ENCODE results near the gene MOGAT3.
A peak's percentile ranks its signal among the peaks of the same experiment; 100 is the strongest.

The MOGAT3 gene, protein sequence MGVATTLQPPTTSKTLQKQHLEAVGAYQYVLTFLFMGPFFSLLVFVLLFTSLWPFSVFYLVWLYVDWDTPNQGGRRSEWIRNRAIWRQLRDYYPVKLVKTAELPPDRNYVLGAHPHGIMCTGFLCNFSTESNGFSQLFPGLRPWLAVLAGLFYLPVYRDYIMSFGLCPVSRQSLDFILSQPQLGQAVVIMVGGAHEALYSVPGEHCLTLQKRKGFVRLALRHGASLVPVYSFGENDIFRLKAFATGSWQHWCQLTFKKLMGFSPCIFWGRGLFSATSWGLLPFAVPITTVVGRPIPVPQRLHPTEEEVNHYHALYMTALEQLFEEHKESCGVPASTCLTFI

GRCh38 chr7:101200862-101201599 is at the start of gene MOGAT3:
MOGAT3 (minus strand) TSS chr7:101201036; CDS start chr7:101200854, 182 bp downstream.
- DNase-seq: no peak

- no peak for DNase-seq
Observed at GRCh38 chr7:101250324-101250723, 49.5 kb upstream of the MOGAT3 start.

DNA sequence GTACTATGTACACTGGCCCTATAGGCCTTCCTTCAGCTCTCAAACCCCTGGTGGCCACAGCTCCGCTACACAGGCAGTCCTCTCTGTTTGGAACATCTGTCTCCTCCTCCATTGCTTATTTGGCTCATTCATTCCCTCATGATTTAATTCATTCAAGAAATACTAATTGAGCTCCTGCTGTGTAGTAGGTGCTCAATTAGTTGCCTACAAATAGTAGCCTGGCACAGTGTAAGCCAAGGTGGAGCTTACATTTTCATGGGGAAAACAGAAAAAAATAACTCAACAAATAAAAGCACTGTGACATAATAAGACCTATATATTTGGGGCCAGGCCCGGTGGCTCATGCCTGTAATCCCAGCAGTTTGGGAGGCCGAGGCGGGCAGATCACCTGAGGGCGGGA is 47.4 kb upstream of the MOGAT3 start:
- DNase-seq: no peak

GRCh38 chr7:101245147-101245668 is 44.4 kb upstream of the MOGAT3 start:
- no peak for DNase-seq

DNA sequence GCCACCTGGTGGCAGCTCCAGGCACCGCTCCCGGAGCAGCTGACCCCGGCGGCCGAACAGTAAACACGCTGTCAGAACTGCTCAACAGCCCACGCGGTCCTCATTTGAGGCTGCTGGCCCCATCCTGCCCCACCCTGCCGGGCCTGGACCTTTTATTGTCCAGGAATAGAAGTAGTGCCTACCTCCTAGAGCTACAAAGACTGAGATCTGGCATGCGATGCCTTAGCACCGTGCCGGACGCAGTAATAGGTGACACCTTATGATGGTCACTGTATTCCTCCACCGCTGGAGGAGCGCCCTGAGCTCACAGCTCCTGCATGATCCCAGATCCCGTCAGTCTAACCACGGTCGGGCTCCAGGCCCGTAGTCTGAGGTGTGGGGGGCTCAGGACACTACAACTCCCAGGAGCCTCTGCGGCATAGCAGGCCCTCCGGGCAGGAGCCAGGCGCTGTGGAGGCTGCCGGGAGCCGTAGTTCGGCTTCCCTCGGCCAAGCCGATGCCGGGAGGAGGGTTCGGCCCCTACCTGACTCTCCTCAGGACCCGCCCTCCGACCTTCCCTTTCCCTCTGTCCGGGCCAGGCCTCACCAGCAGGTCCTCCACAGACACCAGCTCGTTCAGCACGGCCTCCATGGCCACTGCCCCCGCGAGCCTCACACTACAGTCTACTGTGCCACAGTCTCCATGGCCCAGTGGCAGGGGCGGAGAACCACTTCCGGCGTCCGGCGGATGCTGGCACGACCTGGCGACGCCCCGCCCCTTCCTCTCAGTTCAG is 43.7 kb upstream of the MOGAT3 start, which contains the start of gene FIS1:
TSS of gene FIS1 (minus strand) at position 707 of the 772 bp plus-strand sequence. CDS start at position 630, 77 bp downstream.
- DNase-seq: peak; percentile 96

- DNase-seq: no peak
Observed at GRCh38 chr7:101243646-101244374, 43.0 kb upstream of the MOGAT3 start.

DNA sequence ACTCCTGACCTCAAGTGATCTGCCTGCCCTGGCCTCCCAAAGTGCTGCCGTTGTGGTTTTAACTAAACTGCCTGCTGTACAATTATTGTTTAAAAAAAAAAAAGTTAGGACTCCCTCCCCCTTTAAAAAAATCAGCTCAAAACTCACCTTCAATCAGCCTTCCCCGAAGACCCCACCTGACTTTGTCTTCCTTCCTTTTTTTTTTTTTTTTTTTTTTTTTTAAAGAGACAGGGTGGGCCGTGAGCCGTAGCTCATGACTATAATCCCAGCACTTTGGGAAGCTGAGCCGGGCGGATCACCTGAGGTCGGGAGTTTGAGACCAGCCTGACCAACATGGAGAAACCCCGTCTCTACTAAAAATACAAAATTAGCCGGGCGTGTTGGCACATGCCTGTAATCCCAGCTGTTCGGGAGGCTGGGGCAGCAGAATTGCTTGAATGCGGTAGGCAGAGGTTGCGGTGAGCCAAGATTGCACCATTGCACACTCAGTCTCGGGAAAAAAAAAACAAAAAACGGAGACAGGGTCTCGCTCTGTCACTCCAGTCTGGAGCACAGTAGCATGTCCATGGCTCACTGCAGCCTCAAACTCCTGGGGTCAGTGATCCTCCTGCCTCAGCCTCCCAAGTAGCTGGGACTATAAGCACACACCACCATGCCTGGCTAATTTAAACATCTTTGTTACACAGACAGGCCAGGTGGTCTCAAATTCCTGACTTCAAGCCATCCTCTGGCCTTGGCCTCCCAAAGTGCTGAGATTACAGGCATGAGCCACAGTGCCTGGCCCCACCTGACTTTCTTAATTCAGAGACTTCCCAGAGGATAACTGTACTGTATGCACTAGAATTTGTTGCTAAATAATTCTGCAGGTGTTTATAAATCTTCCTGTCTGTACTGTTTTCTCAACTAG is 40.9 kb upstream of the MOGAT3 start:
- no peak for DNase-seq

- no peak for DNase-seq
Observed at GRCh38 chr7:101241015-101241363, 40.2 kb upstream of the MOGAT3 start.

DNA sequence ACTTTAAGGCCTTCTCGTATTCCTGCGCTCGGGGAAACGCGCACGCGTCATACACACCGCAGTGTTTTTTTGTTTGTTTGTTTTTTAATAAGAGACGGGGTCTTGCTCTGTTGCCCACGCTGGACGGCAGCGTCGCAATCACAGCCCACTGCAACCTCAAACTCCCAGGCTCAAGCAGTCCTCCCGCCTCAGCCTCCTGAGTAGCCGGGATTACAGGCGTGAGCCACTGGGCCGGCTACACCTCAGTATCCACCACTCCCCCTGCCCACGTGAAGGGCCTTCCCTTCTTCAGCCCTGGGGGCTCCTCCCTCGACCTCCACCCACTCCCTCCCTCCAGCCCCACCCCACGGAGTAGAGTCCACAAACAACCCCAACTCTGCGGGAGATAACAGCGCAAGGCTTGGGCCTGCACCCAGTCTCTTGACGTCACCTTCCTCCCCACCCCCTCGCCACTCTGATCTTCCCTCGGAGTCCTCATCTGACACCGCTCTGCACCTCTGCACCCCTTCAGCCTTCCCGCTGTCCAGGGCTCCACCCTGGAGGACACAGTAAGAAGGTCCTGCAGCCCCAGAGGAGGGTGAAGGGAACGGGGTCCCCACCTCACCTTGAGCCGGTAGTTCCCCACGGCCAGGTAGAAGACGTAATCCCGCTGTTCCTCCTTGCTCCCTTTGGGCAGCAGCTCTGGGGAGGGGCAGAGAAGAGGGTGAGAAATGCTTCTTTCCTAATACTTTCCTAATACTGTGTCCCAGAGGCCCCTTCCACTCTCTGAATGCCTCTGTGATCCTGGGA is 39.6 kb upstream of the MOGAT3 start:
- DNase-seq: no peak

DNA sequence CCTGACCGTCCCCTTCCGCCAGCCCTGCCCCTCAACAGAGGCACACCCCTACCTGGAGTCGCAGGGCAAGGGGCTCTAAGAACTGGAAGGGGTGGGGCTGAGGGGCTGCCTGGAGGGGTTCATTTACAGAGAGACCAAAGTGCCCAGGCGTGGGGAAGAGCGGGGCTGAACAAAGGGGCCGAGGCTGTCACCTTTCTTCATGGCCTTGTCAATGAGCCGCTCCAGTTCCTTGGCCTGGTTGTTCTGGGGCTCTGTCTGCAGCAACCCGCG is 39.0 kb upstream of the MOGAT3 start:
- no peak for DNase-seq

DNA sequence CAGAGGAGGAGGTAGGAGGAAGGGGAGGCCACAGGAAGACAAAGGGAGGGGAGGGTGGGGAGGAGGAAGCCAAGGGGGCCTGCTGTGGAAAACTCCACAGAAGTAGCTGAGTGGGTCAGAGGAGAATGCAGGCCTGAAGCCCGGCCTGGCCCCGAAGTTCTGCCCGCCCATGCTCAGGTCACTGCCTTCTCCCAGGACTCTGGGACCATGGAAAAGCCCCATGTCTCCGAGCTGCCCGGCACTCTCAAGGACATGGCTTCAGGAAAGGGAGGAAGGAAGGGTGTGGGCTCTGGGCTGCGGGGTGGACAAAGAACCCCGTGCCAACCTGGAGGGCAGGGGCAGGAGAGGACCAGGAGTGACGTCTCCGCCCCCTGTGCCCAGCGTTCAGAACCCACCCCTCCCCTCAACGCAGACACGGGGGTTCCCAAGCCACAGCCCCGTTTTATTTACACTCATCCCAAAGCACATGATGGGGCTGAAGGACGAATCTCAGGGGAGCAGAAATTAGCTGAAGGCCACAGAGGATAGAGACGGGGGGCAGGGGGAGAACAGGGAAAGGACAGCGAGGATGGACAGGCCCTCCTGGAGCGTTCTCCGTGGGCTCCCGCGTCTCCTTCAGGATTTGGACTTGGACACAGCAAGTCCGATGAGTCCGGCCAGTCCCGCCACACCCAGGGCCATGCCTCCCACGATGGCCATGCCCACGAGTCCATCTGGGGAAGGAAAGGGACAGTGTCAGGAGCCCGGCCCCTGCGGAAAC is 38.5 kb upstream of the MOGAT3 start:
- DNase-seq: no peak

DNA sequence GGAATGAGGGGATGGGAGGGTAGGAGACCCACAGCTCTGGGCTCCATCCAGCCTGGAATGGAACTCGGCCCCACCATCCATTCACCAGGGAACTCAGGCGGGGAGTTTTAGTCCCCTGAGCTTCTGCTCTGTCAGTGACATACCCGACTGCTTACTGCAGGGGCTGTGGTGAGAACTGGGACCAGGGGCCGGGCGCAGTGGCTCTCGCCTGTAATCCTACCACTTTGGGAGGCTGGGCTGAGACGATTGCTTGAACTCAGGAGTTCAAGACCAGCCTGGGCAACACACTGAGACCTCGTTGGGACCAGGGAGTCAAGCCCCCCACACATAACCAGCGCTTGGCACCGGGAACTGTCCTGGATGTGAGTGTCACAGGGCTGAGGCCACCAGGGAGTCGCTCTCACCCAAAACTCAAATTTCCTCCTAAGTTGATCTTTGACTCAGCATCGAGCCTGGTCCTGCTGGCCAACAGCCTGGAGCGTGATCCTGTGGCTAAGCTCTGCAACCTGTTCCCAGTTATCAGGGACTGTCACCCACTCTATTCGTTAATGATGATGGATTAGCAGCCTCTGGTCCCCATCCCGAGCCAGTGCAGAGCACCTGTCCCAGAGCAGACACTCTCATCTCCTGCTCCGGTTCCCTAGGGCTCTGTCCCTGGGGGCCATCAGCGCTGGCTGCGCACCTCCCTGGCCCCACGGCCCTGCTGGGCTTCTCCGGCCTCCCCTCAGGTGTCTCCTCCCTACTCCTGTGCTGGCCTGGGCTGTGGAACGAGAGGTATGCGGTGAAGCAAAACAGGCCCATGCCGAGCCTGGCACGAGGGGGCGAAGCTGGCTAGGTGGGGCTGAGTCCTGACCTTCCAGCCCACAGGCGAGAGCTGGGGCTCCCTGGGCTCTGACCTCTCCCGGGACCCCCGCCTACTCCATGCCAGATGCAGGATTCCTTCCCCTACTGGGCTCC is 37.7 kb upstream of the MOGAT3 start:
- DNase-seq: no peak

DNA sequence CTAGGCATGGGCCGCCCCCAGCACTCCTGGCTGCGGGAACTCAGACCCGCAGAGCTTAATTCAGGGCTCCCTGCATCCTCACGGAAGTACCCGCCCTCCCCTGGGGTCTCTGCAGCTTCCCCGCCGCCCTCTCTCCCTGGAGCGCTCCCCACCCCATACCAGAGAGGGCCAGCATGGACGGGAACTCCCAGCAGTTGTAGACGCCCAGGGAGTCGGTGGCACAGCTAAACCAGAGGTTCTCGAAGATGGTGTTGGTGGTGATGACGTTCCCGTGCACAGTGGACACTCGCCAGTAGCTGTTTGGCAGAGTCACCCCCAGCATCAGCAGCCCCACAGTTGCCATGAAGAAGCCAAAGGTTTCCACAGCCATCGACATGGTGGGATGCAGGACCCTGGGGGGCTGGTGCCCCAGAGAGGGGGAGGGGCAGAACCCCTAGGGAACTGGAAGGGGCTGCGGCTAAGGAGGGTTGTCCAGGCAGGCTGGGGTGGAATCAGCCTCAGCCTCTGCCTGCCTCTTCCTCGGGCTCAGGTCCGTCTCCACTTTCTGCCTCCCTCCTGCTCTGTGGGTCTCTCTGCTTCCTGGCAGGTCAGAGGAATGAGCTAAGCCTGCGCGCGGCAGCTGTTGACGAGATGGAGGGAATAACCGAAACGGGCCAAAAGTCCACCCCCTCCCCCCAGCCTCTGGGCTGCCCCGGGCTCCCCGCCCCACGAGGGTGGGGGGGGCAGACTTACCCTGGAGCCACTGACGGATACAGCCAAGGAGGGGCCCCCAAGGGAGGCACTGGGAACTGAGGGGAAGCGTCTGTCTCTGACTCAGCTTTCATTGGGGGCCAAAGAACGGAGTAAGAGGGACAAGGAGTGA is 36.6 kb upstream of the MOGAT3 start, which contains the start of gene CLDN15:
TSS of gene CLDN15 (minus strand) at position 597 of the 862 bp plus-strand sequence. CDS start at position 376, 221 bp downstream.
- DNase-seq: no peak

DNA sequence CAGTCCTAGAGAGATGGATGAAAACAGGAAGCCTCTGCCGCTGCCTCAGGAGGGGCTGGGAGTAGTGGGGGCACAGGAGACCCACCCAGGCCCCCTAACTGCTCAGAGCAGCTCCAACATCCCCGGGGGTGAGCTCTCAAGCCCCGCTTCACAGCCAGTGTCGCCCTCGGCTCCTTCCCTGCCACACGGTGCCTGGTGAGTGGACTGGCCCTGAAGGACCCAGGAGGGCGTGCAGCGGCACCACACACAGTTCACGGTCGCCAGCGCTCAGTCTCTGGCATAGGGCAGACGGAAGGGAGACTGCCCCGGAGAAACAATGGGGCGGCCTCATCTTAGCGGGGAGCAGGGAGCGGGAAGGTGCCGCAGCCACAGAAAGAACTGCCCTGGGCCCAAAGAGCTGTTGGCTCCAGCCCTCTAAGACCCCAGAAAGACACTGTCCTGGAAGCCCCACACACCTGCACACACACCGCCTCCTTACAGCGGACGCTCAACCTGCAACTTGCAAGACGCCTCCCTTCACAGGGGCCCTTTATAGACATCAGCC is 35.5 kb upstream of the MOGAT3 start:
- no peak for DNase-seq

GRCh38 chr7:101235522-101235921 is 34.7 kb upstream of the MOGAT3 start:
- no peak for DNase-seq

- no peak for DNase-seq
Observed at GRCh38 chr7:101235050-101235449, 34.2 kb upstream of the MOGAT3 start.

GRCh38 chr7:101234636-101235035 is 33.8 kb upstream of the MOGAT3 start:
- DNase-seq: no peak
